Activated T-helper 9 cell treated with anti-CD3 and anti-CD28 coated beads, Interleukin-2, amount 50 U/mL, for 16 hours (primary cell): ENCODE results near the gene OLFM3.

Source experiments
- DNase-seq: peaks from one replicate; pipeline ENCODE4 v3.0.0-alpha.2; 2020; ENCODE audit warnings: low read depth

The OLFM3 gene

DNA sequence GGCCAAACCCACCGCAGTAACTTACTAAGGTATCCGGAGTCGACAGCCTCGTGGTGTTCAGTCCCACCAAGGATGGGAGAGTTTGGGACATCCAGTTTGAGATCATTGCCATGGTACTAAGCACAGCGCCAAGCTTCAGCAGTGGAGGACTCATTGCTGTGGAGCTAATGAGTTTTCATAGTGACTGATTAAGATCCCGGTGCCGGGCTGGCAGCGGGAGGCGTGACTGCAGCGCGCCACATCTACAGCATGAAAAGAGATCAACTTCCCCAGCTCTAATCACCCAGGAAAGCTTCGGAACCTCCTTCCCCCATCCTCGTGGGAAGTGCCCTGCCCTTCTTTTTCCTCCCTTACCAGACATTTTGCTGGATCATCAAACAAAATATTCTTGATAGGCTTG, 149.9 kb downstream of the OLFM3 start:
- DNase-seq, result no peak

DNA sequence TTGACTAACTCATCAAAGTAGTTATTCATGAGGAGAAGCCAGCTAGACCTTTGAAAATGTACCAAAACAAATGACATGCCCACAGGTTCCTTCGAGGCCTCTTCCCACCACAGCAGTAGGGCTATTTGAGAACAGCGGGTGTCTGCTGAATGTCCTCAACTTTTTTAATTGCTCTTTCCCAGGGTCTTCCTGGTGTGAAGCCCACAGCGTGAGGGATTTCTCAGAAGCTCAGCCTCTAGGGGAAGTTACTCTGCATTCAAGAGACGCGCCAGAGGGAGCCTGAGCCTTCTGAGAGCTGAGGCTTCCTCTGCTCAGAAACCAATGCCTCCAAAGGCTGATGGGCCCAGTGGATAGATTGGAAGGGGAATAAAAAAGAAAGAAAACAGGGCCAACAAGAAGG, 153.6 kb downstream of the OLFM3 start:
- DNase-seq, result no peak

DNA sequence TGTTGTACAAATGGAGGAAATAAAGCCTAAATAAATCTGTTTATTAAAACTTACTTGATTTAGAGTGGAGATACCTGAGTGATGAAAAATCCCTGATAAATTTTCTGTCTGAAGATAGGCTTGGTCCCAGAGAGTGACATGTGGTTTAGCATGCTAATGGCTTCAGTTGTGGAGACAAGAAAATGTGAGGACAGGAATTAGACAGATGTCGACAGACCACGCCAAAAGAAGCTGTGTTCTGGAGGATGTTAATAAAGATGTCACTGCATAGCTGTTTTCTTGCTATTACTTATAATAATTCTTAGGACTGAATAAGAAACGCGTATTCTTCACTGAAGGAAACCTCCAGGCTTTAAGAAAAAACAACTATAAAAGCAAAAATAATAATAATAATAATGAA, 154.9 kb downstream of the OLFM3 start:
- no peak for DNase-seq

DNA sequence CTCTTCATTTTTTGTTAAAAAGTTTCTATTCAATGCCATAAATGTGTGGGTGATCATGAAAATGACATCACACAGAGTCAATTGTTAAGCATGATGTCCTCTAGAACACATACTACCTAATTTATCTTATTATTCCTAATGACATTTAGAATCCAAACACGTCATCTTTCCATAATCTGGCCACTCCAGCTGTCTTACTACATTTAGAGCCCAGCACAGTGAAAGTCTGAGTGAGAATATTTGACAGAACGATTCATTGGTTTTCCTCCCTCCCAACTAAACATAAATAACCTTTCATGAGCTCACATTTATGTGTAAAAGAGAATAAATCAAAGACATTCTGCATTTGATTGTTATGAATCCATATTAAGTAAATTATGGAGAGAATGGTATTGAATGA, 160.7 kb downstream of the OLFM3 start:
- DNase-seq, result no peak

DNA sequence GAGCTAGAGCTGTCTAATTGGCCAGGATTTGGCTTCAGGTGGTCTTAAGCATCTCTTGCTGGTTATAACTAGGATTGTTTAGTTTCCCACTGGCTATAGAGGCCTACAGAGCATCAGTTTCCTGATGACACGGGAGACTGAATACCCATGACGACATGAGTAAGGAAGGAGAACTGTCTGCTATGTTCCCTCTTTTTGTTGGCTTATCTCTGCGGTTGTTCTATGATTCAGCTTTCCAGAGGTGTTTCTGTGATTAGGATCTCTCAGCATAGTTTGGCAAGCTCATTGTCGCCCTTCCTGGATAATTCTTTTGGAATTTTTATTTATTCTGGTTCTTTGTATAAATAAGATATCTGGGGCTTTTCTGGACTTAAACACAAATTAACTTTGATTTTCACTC, 163.4 kb downstream of the OLFM3 start:
- DNase-seq, result no peak

DNA sequence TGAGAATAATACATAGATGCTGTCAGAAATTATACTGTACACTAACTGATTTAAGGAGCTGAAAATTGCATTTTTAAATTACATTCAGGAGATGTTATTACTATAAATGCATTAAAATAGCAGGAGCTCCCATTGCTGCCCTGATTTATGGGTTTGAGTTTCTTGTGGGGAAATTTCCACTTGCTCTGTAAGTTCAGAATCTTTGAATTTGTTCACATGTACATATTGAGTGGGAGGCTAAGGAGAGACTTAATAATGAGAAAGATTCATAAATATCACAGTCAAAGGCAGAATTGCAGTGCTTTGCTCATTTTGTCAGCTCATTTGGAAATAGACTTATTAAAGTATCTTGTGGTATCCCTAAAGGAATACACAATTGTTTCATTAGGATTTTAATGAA, 170.3 kb downstream of the OLFM3 start:
- DNase-seq, result no peak

DNA sequence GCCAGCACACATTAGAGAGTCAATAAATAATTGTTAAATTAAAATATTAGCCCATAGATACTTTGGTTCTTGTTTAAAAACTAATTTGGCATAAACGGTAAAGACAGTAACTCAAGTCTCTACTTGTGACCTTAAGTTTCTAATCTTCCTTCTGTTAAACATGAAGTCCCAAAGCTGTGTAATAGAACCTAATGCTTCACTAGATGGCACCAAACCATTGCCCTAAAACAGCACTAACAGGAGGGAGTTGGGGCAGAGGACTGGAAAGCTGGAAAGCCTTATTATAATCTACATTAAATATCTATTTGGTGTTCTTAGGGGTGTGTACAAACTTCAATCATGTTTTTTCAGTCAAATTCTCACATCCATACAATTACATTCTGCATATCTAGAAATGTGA, 176.7 kb downstream of the OLFM3 start:
- no peak for DNase-seq

DNA sequence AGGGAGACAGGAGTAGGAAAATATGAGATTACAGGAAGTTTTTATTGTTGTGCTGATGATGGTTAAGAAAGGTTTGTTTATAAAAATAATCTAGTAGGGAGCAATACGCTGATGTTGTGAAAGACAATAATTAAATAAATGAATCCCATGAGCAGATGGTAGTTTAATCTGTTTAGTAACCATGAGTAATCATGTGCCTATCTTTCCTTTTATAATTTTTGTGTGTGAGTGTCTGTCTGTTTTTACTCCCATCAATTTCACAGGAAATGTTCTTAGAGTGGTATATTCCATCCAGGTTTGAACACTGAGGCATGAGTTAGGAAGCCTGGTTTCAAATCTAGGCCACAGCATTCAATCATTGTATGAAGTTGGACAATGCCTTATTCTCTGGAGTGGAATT, 180.5 kb downstream of the OLFM3 start:
- no peak for DNase-seq

DNA sequence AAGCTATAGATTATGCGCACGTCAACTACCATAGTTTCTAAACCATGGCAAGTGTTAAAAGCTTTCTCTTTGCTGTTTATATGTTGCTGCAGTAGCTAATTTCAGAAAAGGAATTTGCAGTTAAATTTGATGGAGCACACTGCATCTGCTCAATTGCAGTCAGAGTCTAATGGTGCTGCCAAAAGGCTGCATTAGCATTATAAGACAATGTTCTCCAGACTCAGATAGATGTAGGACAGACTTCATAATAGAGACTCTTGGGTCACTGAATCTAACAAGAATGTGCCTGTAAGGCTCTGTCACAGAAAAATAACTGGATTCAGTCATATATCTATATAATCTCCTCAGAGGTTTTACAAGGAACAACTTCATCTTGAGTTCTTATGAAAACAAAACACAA, 198.3 kb downstream of the OLFM3 start:
- no peak for DNase-seq

DNA sequence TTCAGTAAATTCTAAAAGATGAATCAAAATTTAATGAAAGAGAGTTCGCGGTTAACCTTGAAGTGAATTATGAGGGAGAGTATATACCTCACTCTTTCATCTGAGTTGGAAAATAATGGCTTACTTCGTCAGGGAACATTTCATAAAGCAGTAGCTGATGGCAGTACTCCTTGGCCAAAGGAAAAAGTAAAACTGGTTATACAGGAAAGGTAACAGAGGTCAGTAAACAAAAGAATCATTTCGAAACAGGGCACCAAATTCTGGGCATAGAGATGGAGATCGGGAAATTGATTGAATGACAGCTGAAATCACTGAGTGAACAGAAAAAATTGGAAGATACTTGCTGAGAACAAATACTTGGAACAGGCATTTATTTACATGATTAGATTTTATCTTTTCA, 199.0 kb downstream of the OLFM3 start:
- no peak for DNase-seq

DNA sequence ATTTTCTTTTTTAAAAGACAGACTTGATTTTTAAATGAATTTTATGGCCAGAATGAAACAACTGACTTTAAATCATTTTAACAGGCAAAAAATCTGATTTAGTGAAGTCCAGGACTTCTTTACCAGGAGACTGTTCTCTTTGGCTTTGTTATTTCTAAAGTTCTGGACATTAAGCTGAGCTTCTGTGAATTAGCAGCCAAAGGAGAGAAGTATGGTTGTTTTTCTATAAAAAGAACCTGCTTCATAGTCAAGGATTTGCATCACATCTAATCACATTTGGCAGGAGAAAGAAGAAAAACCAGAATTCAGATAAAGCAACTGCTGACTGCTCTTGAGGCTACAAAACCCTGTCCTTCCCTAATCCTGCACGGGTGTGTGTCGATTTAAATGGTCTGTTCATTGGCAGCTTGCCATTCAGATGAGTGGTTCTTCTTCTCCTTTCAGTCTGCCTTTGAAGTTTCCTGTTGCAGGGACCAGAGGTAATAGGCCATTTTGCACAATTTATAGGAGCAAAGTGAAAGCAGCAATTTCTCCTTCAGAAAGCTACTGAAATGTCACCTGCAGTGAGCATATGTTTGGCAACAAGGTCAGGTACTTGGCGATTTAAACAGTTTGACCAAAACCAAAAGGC, 215.4 kb downstream of the OLFM3 start:
- DNase-seq, result no peak

DNA sequence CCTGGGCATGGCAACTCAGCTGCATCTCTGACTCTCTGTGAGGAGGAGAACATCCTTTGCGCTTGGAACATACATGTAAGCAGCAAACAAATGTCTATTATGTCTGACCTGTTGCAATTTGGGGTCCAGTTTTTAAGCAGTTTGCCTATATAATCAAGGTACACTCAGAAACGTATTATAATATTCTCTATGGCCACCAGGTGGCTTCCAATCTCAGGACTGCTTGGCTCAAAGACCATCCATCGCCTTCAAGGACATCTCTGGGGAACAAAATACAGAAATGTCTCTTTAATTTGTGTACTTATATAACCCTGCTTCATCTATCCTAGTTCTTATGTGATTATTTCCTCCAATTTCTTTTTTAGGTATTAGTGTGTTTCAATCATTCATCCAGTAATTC, 227.2 kb downstream of the OLFM3 start:
- DNase-seq, result no peak

DNA sequence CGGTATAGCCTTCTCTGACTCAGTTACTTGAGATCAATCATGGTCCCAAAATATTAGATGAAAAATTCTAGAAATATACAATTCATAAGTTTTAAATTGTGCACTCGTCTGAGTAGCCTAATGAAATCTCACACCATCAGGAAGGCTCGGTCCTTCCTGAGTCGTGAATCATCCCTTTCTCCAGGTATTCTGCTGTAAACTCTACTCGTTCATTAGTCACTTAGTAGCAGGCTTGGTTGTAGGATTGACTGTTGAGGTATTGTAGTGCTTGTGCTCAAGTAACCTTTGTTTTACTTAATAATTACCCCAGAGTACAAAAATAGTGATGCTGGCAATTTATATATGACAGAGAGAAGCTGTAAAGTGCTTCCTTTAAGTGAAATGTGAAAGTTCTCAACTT, 238.7 kb downstream of the OLFM3 start:
- DNase-seq, result no peak

DNA sequence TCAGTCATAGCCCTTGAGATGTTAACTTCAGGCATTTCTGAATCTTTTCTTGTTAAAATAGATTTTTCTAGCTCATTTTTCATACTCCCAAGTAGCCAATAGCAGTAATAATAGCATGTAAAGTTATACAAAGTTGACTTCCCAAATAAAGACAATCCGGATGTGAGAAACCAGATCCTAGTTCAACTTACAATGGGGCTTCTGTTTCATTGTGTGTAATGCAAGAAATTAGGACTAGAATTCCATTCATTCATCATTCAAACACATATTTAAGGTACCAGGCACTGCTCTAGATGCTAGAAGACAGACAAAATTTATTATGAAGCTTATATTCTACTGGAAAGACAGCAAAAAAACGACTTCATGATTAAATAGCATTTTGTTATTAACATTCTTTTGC, 240.3 kb downstream of the OLFM3 start:
- no peak for DNase-seq
